ENCODE measurements around the gene GNG11. TPM values are rescaled to one million over a fixed set of nuclear protein-coding genes. Genes with fewer than 3 reads are reported as not detected.

Gene GNG11
- total RNA-seq, 1 donor from 2014 or later, result 15.0 TPM

GRCh38 chr7:93968911-93969620 lies 47.5 kb downstream of the GNG11 start:
- TF ChIP-seq CTCF (IDR thresholded peaks at IDR 0.05), result no peak
- no peak for TF ChIP-seq POLR2A (IDR thresholded peaks at IDR 0.05)
- TF ChIP-seq POLR2AphosphoS5 (IDR thresholded peaks at IDR 0.05; ENCODE audit: insufficient read depth in 1 of 2, low read depth in 1 of 2), result no peak
- H3K9me3 ChIP-seq, result no peaks in the 10 kb centered on the region

GRCh38 chr7:93972029-93972725 lies 50.6 kb downstream of the GNG11 start:
- H3K4me1 ChIP-seq, result no peaks in the 10 kb centered on the region
- H3K36me3 ChIP-seq, result no peaks in the 10 kb centered on the region
- H3K27ac ChIP-seq, result no peak overlapping the region
- no peak overlapping the region for H3K4me3 ChIP-seq
- intact Hi-C loops (cut with DNase I), result no loop called here
- H3K27me3 ChIP-seq, result no peaks in the 10 kb centered on the region
- TF ChIP-seq POLR2AphosphoS5 (IDR thresholded peaks at IDR 0.05; ENCODE audit: insufficient read depth in 1 of 2, low read depth in 1 of 2) (no peak), POLR2A (IDR thresholded peaks at IDR 0.05) (no peak), CTCF (IDR thresholded peaks at IDR 0.05) (no peak)
- no peak for DNase-seq (ENCODE audit: extremely low spot score in 2 of 2)
- H3K9me3 ChIP-seq, result no peaks in the 10 kb centered on the region

More at GRCh38 chr7:93968911-93969620, 47.5 kb downstream of the GNG11 start:
- DNase-seq (ENCODE audit: extremely low spot score in 2 of 2), result no peak
- no peaks in the 10 kb centered on the region for H3K4me1 ChIP-seq
- intact Hi-C loops (cut with DNase I), result no loop called here
- no peak overlapping the region for H3K27ac ChIP-seq
- no peak overlapping the region for H3K4me3 ChIP-seq
- H3K36me3 ChIP-seq, result no peaks in the 10 kb centered on the region
- no peaks in the 10 kb centered on the region for H3K27me3 ChIP-seq

- no peak for TF ChIP-seq POLR2A (IDR thresholded peaks at IDR 0.05)
- TF ChIP-seq POLR2AphosphoS5 (IDR thresholded peaks at IDR 0.05; ENCODE audit: insufficient read depth in 1 of 2, low read depth in 1 of 2), result no peak
- TF ChIP-seq CTCF (IDR thresholded peaks at IDR 0.05), result no peak
- H3K27me3 ChIP-seq, result no peaks in the 10 kb centered on the region
- intact Hi-C loops (cut with DNase I), result no loop called here
- no peak overlapping the region for H3K27ac ChIP-seq
- H3K36me3 ChIP-seq, result no peaks in the 10 kb centered on the region
- H3K4me3 ChIP-seq, result no peak overlapping the region
- DNase-seq (ENCODE audit: extremely low spot score in 2 of 2), result no peak
- H3K4me1 ChIP-seq, result no peaks in the 10 kb centered on the region
- H3K9me3 ChIP-seq, result no peaks in the 10 kb centered on the region
Measured at GRCh38 chr7:93973134-93973533, 51.6 kb downstream of the GNG11 start.

GRCh38 chr7:93977211-93977950 lies 55.8 kb downstream of the GNG11 start:
- intact Hi-C loops (cut with DNase I), result no loop called here
- TF ChIP-seq POLR2A (IDR thresholded peaks at IDR 0.05), result no peak
- no peak for TF ChIP-seq CTCF (IDR thresholded peaks at IDR 0.05)
- TF ChIP-seq POLR2AphosphoS5 (IDR thresholded peaks at IDR 0.05; ENCODE audit: insufficient read depth in 1 of 2, low read depth in 1 of 2), result no peak
- no peak for DNase-seq (ENCODE audit: extremely low spot score in 2 of 2)
- Histone ChIP-seq H3K4me1 (peaks cover 4% of the 10 kb centered on the region), H3K27ac (no peak overlapping the region), H3K27me3 (no peaks in the 10 kb centered on the region), H3K9me3 (no peaks in the 10 kb centered on the region), H3K36me3 (no peaks in the 10 kb centered on the region), H3K4me3 (no peak overlapping the region)

Small RNA genes lying within 50 kb of the gene (small RNA-seq; reads per million reads assigned to genes)
- gene AC002076.2, result not detected

Other genes starting within 250 kb of the GNG11 start
- 0.74 TPM for gene TFPI2, start 31.0 kb upstream of the GNG11 start, total RNA-seq
- not detected for gene GNGT1, start 15.2 kb upstream of the GNG11 start, total RNA-seq
- 22.1 TPM for gene BET1, start 82.6 kb downstream of the GNG11 start, total RNA-seq